ENCODE results near the gene TUBA3D. TPM values are rescaled to one million over a fixed set of nuclear protein-coding genes. Genes with fewer than 3 reads are reported as not detected.
"Not testable (repeated sequence)": the region's sequence is repeated elsewhere in the genome, so short reads cannot be mapped to it uniquely, and the experiment has no call there.

TUBA3D gene
- total RNA-seq, 1 experiment from 2014 or later: not detected

GRCh38 chr2:131529864-131530445, 54.0 kb downstream of the TUBA3D start:
- not testable (repeated sequence) for H3K9me3 ChIP-seq (ENCODE audit: control insufficient read depth, low read depth, low read length); H2AK5ac ChIP-seq (ENCODE audit: insufficient read length, low read length); H2BK15ac ChIP-seq (ENCODE audit: low read depth, low read length); DNase-seq; H3T11ph ChIP-seq (ENCODE audit: low read length); H2BK120ac ChIP-seq (ENCODE audit: low read depth, low read length, poor library complexity, severe bottlenecking); H3K9ac ChIP-seq (ENCODE audit: extremely low read depth, insufficient read length, low read length); H3K79me2 ChIP-seq (ENCODE audit: insufficient read depth, low read length); H3K4me2 ChIP-seq (ENCODE audit: insufficient read depth, insufficient read length, low read length); H3K27me3 ChIP-seq (ENCODE audit: insufficient read depth, low read length); H3K79me1 ChIP-seq (ENCODE audit: insufficient read depth, low read depth, low read length, poor library complexity, severe bottlenecking); H3K27me3 Mint-ChIP-seq (ENCODE audit: low read depth); H3K9me3 Mint-ChIP-seq; H3K18ac ChIP-seq (ENCODE audit: insufficient read length, low read depth, low read length); H4K91ac ChIP-seq (ENCODE audit: insufficient read length, low read depth, low read length); H3K27ac ChIP-seq (ENCODE audit: insufficient read length, low read depth, low read length); H3K14ac ChIP-seq (ENCODE audit: insufficient read depth, low read length); H4K8ac ChIP-seq (replicated peaks; ENCODE audit: insufficient read length, low read depth, low read length); H3K4ac ChIP-seq (ENCODE audit: low read depth, low read length); H3K27ac Mint-ChIP-seq; H3K36me3 Mint-ChIP-seq (ENCODE audit: insufficient read depth in 1 of 3, low read depth in 3 of 3); H3K23me2 ChIP-seq (ENCODE audit: insufficient read length, low read depth, low read length, poor library complexity, severe bottlenecking); H2BK20ac ChIP-seq (ENCODE audit: low read depth, low read length, poor library complexity, severe bottlenecking); H2BK5ac ChIP-seq (ENCODE audit: insufficient read length, low read length); H4K20me1 ChIP-seq (ENCODE audit: control insufficient read depth, insufficient read depth, insufficient read length); H2AFZ ChIP-seq (ENCODE audit: low read length); H3K4me1 ChIP-seq (ENCODE audit: insufficient read depth, low read length); H4K5ac ChIP-seq (ENCODE audit: insufficient read length, low read depth, low read length); H3K56ac ChIP-seq (ENCODE audit: insufficient read length, low read depth, low read length); H3K4me1 Mint-ChIP-seq; H3K23ac ChIP-seq (ENCODE audit: insufficient read length, low read depth, low read length); H2BK12ac ChIP-seq (ENCODE audit: insufficient read length, low read depth, low read length)
- peak overlapping the region in 1 of 2 experiments; percentile 70; a peak in 3 of 5 replicates for H3K4me3 Mint-ChIP-seq
- no CpG with 5 or more reads among the region's 5 CpGs for whole genome bisulfite sequencing (ENCODE audit: extremely low coverage, insufficient read length, low lambda C conversion rate)
